Endothelial cell of umbilical vein (primary cell): ENCODE results near the gene NTN1. TPM values are rescaled to one million over a fixed set of nuclear protein-coding genes. Genes with fewer than 3 reads are reported as not detected.

Experiments used
- BruUV-seq: library from RNA; stranded (reverse); fragments of 400-500 nt; replicated peaks from 2 replicates; lab custom pipeline; 2021; lab: Mats Ljungman, UMichigan
- CTCF ChIA-PET: fragments of 300-600, 350-600 bp; sonication (Branson Sonifier 250); formaldehyde crosslinking; loops from one replicate; lab custom pipeline; 2021; ENCODE audit warnings: antibody characterized with exemption, inconsistent platforms; lab: Charles Lee
- POLR2A ChIA-PET: fragments of 300-600, 350-600 bp; sonication (Branson Sonifier 250); formaldehyde crosslinking; loops from one replicate; lab custom pipeline; 2021; ENCODE audit warnings: antibody characterized with exemption, inconsistent platforms; lab: Charles Lee
- DNase-seq: peaks from one replicate; pipeline ENCODE4 v3.0.0-alpha.2; 2011; ENCODE audit warnings: low read depth, low spot score
- FAIRE-seq: peaks from 2 replicates; lab custom pipeline; 2011; peaks lifted over from hg19 to GRCh38; lab: Jason Lieb, UNC
- H2AFZ ChIP-seq: 2 replicates; pipeline ENCODE4 v1.6.0; 2012; ENCODE audit warnings: low read depth, low read length, control low read depth, inconsistent platforms
- H3K27ac ChIP-seq: 2 replicates; pipeline ENCODE4 v1.5.1; 2011; ENCODE audit warnings: low read depth, mild to moderate bottlenecking, control low read depth, low read length, moderate library complexity; ENCODE audit not compliant: insufficient read depth
- H3K27me3 ChIP-seq, 2 experiments: 2 replicates each; pipeline versions ENCODE4 v1.6.0 to v1.6.1; 2011; ENCODE audit warnings: low read length in 2 of 2, mixed read lengths in 1 of 2; ENCODE audit not compliant: control insufficient read depth in 2 of 2, insufficient read depth in 2 of 2
- H3K36me3 ChIP-seq, 2 experiments: 2 replicates in 1 of 2; 3 replicates in 1 of 2; pipeline ENCODE4 v1.5.1; 2011; ENCODE audit warnings: low read length in 2 of 2, mild to moderate bottlenecking in 1 of 2, moderate library complexity in 1 of 2; ENCODE audit not compliant: control insufficient read depth in 2 of 2, insufficient read depth in 2 of 2; ENCODE audit errors: extremely low read depth in 1 of 2
- H3K4me1 ChIP-seq: 3 replicates; pipeline ENCODE4 v1.5.1; 2011; ENCODE audit warnings: mild to moderate bottlenecking, low read length; ENCODE audit not compliant: control insufficient read depth, insufficient read depth; ENCODE audit errors: extremely low read depth
- H3K4me2 ChIP-seq: 2 replicates; pipeline ENCODE4 v1.6.1; 2011; ENCODE audit warnings: low read length, control low read depth, mixed read lengths; ENCODE audit not compliant: insufficient read depth
- H3K4me3 ChIP-seq, 3 experiments: fragments of 200-600 bp in 1 of 3; sonication (generic), shearing (Covaris generic) in 1 of 3; replicated peaks in 1 of 3; 2 replicates each; pipeline ENCODE4 v1.5.1; 2011 to 2016; ENCODE audit warnings: control low read depth in 3 of 3, low read length in 3 of 3, mild to moderate bottlenecking in 2 of 3, inconsistent platforms in 1 of 3, low read depth in 1 of 3, moderate library complexity in 1 of 3; ENCODE audit not compliant: insufficient read depth in 1 of 3
- H3K79me2 ChIP-seq: 2 replicates; pipeline ENCODE4 v1.6.0; 2012; ENCODE audit warnings: low read length, inconsistent platforms; ENCODE audit not compliant: control insufficient read depth, insufficient read depth
- H3K9ac ChIP-seq: replicated peaks from 2 replicates; pipeline ENCODE3; 2011; ENCODE audit warnings: low read length, control low read depth; ENCODE audit not compliant: insufficient read depth; ENCODE audit errors: extremely low read depth
- H3K9me1 ChIP-seq: replicated peaks from 3 replicates; pipeline ENCODE4 v1.6.0; 2011; ENCODE audit warnings: mild to moderate bottlenecking, low read length; ENCODE audit not compliant: control insufficient read depth, insufficient read depth; ENCODE audit errors: extremely low read depth
- H3K9me3 ChIP-seq: replicated peaks from 2 replicates; pipeline ENCODE4 v1.5.1; 2012; ENCODE audit warnings: low read length, inconsistent platforms; ENCODE audit not compliant: control insufficient read depth, insufficient read depth
- H4K20me1 ChIP-seq: replicated peaks from 2 replicates; pipeline ENCODE3; 2011; ENCODE audit warnings: mild to moderate bottlenecking, low read length; ENCODE audit not compliant: control insufficient read depth, insufficient read depth; ENCODE audit errors: extremely low read depth
- EZH2 ChIP-seq: IDR thresholded peaks from 2 replicates; pipeline ENCODE4 v1.6.1; 2012; ENCODE audit warnings: borderline replicate concordance, low read depth, mild to moderate bottlenecking, moderate library complexity, low read length, inconsistent platforms; ENCODE audit not compliant: severe bottlenecking
- FOS ChIP-seq: IDR thresholded peaks from 2 replicates; pipeline ENCODE4 v1.6.1; 2011; ENCODE audit warnings: mild to moderate bottlenecking, low read length, moderate library complexity, borderline replicate concordance; ENCODE audit not compliant: insufficient read depth
- GATA2 ChIP-seq: IDR thresholded peaks from 2 replicates; pipeline ENCODE4 v1.7.0; 2011; ENCODE audit warnings: low read depth, mild to moderate bottlenecking, moderate library complexity, mixed read lengths, low read length; ENCODE audit not compliant: insufficient read length, insufficient read depth
- JUN ChIP-seq: IDR thresholded peaks from 2 replicates; pipeline ENCODE4 v1.6.1; 2011; ENCODE audit warnings: borderline replicate concordance, low read depth; ENCODE audit not compliant: insufficient read length, insufficient read depth
- MAX ChIP-seq: IDR thresholded peaks from 2 replicates; pipeline ENCODE4 v1.6.1; 2011; ENCODE audit not compliant: insufficient read depth, insufficient read length
- MYC ChIP-seq: IDR thresholded peaks from one replicate; pipeline ENCODE4 v1.6.1; 2011; ENCODE audit warnings: mild to moderate bottlenecking, low read depth, low read length
- POLR2A ChIP-seq: IDR thresholded peaks from 2 replicates; pipeline ENCODE4 v1.6.1; 2012; ENCODE audit warnings: low read depth, mild to moderate bottlenecking, control low read depth, low read length
- POLR2AphosphoS5 ChIP-seq: IDR thresholded peaks from 2 replicates; pipeline ENCODE4 v1.6.1; 2012; ENCODE audit warnings: low read depth, mild to moderate bottlenecking, control low read depth, low read length, moderate library complexity; ENCODE audit not compliant: insufficient read depth
- dilution Hi-C: fragments of 300-500 bp; cut with MboI; formaldehyde crosslinking; loops from one replicate; pipeline ENCODE4 v1.15.0; 2019; ENCODE audit warnings: low sequenced_read_pairs; ENCODE audit not compliant: extremely low pct_ligation_motif_present
- intact Hi-C: fragments of 100-400 bp; cut with micrococcal nuclease; formaldehyde crosslinking; loops from one replicate; pipeline ENCODE4 v1.10.0; 2022
- polyA plus RNA-seq, 4 experiments: library from polyadenylated mRNA; depleted of rRNA in 3 of 4; stranded (reverse) in 3 of 4; unstranded in 1 of 4; fragments of >200 nt; gene quantifications; 2 replicates each; pipeline versions ENCODE4 v1.2.1 to v1.2.3, GENCODE V29; 2011 to 2012; ENCODE audit warnings: missing spikeins in 1 of 4
- total RNA-seq: library from RNA; stranded (reverse); gene quantifications from 2 replicates; pipeline ENCODE4 v1.2.3, GENCODE V29; 2021
- TF ChIP-seq, protein P1 (sequence below), 2 donors: IDR thresholded peaks; 1 replicate in 1 of 2; 2 replicates in 1 of 2; pipeline ENCODE4 v1.5.1; 2011; ENCODE audit warnings: low read length in 2 of 2, mild to moderate bottlenecking in 2 of 2, moderate library complexity in 2 of 2, control low read depth in 1 of 2, inconsistent platforms in 1 of 2, low read depth in 1 of 2; ENCODE audit not compliant: insufficient read depth in 1 of 2; ENCODE audit errors: extremely low read depth in 1 of 2

The NTN1 gene
- total and polyA plus RNA-seq, 2 donors (not counting 3 experiments of a cell fraction or from before 2014, with no cell fraction given), result 0.10 to 0.18 TPM

GRCh38 chr17:9185688-9186284 is 164.5 kb downstream of the NTN1 start:
- ChIA-PET CTCF (no interaction called here), POLR2A (no interaction called here)
- no peaks in the 10 kb centered on the region for H3K4me1 ChIP-seq
- no peaks in the 10 kb centered on the region for H3K27me3 ChIP-seq
- H3K27ac ChIP-seq, result no peak overlapping the region
- no peaks in the 10 kb centered on the region for H3K36me3 ChIP-seq
- H3K4me3 ChIP-seq, result no peak overlapping the region
- no peaks in the 10 kb centered on the region for H3K9me3 ChIP-seq
- no peak overlapping the region for H2AFZ ChIP-seq
- TF ChIP-seq GATA2, result no peak
- TF ChIP-seq FOS, result no peak
- TF ChIP-seq JUN, result no peak
- no peak for TF ChIP-seq POLR2A
- no peak for TF ChIP-seq MYC
- TF ChIP-seq EZH2, result no peak
- TF ChIP-seq MAX, result no peak
- no peak for TF ChIP-seq POLR2AphosphoS5
- TF ChIP-seq, protein P1, sequence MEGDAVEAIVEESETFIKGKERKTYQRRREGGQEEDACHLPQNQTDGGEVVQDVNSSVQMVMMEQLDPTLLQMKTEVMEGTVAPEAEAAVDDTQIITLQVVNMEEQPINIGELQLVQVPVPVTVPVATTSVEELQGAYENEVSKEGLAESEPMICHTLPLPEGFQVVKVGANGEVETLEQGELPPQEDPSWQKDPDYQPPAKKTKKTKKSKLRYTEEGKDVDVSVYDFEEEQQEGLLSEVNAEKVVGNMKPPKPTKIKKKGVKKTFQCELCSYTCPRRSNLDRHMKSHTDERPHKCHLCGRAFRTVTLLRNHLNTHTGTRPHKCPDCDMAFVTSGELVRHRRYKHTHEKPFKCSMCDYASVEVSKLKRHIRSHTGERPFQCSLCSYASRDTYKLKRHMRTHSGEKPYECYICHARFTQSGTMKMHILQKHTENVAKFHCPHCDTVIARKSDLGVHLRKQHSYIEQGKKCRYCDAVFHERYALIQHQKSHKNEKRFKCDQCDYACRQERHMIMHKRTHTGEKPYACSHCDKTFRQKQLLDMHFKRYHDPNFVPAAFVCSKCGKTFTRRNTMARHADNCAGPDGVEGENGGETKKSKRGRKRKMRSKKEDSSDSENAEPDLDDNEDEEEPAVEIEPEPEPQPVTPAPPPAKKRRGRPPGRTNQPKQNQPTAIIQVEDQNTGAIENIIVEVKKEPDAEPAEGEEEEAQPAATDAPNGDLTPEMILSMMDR (IDR thresholded peaks at IDR 0.05; ENCODE audit: extremely low read depth in 1 of 2, insufficient read depth in 1 of 2, low read depth in 1 of 2, low read length in 2 of 2), result no peak
- H3K9ac ChIP-seq, result no peak overlapping the region
- intact Hi-C loops, result no loop called here
- H3K79me2 ChIP-seq, result no peaks in the 10 kb centered on the region
- no peaks in the 10 kb centered on the region for H3K9me1 ChIP-seq
- no peak overlapping the region for H3K4me2 ChIP-seq
- no TSS peak for BruUV-seq
- dilution Hi-C loops, result no loop called here
- DNase-seq, result no peak
- H4K20me1 ChIP-seq, result no peaks in the 10 kb centered on the region
- FAIRE-seq, result no peak
